HCT116 (cell line): ENCODE data around the gene PLD4. TPM values are rescaled to one million over a fixed set of nuclear protein-coding genes. Genes with fewer than 3 reads are reported as not detected.

Experiments used
- ATAC-seq: fragments of 200-7000 bp; cut with Tn5 transposase; 2 replicates; pipeline ENCODE4 v1.9.1; 2020; ENCODE audit warnings: mild to moderate bottlenecking, moderate library complexity
- BruUV-seq: library from RNA; stranded (reverse); fragments of 400-500 nt; replicated peaks from 2 replicates; lab custom pipeline; 2021; lab: Mats Ljungman, UMichigan
- CTCF ChIA-PET: fragments of 300-600 bp; sonication (Branson Sonifier 250); formaldehyde crosslinking; loops from one replicate; lab custom pipeline; 2021; ENCODE audit warnings: antibody characterized with exemption; lab: Charles Lee
- POLR2A ChIA-PET: fragments of 300-600, 350-600 bp; sonication (Branson Sonifier 250); formaldehyde crosslinking; loops from one replicate; lab custom pipeline; 2021; ENCODE audit warnings: antibody characterized with exemption; lab: Charles Lee
- RAD21 ChIA-PET, 2 experiments: fragments of 300-600 bp; sonication (Branson Sonifier 250); formaldehyde crosslinking; loops; one replicate each; lab custom pipeline; 2023; ENCODE audit warnings: low total read pairs in 2 of 2; ENCODE audit not compliant: uncharacterized antibody in 2 of 2, unreplicated experiment in 2 of 2, low non-redundant PET in 1 of 2; lab: Charles Lee
- DNase-seq: peaks from one replicate; pipeline ENCODE4 v3.0.0-alpha.2; 2010; ENCODE audit warnings: low read depth, low spot score
- H2AFZ ChIP-seq: fragments of 200-600 bp; shearing (Covaris generic), sonication (generic); 2 replicates; pipeline ENCODE4 v1.6.1; 2017; ENCODE audit warnings: low read depth, mixed run types, mixed read lengths, antibody characterized with exemption, low read length; ENCODE audit not compliant: poor library complexity, severe bottlenecking
- H3K27ac ChIP-seq: 2 replicates; pipeline ENCODE4 v1.5.1; 2012; ENCODE audit warnings: low read depth, low read length
- H3K27me3 ChIP-seq: fragments of 200-600 bp; sonication (generic); 2 replicates; pipeline ENCODE4 v1.6.1; 2016; ENCODE audit warnings: mixed run types, low read length, mixed read lengths; ENCODE audit not compliant: insufficient read depth
- H3K36me3 ChIP-seq, 2 experiments: fragments of 200-500 bp in 1 of 2; fragments of 200-600 bp in 1 of 2; sonication (Bioruptor generic) in 1 of 2; sonication (generic) in 1 of 2; 2 replicates each; pipeline versions ENCODE4 v1.5.1 to v1.6.1; 2014 to 2016; ENCODE audit warnings: low read length in 2 of 2, inconsistent platforms in 1 of 2, mixed read lengths in 1 of 2, mixed run types in 1 of 2; ENCODE audit not compliant: insufficient read depth in 2 of 2, control insufficient read depth in 1 of 2
- H3K4me1 ChIP-seq, 2 experiments: fragments of 200-600 bp in 1 of 2; sonication (generic) in 1 of 2; 2 replicates each; pipeline versions ENCODE4 v1.5.1 to v1.6.1; 2012 to 2017; ENCODE audit warnings: low read length in 2 of 2, inconsistent platforms in 1 of 2, mild to moderate bottlenecking in 1 of 2, mixed read lengths in 1 of 2, mixed run types in 1 of 2, moderate library complexity in 1 of 2; ENCODE audit not compliant: insufficient read depth in 2 of 2, control insufficient read depth in 1 of 2
- H3K4me2 ChIP-seq: fragments of 200-600 bp; sonication (generic); 2 replicates; pipeline ENCODE4 v1.6.1; 2017; ENCODE audit warnings: mixed run types, low read length, mixed read lengths
- H3K4me3 ChIP-seq, 2 experiments: fragments of 200-600 bp in 1 of 2; sonication (generic) in 1 of 2; replicated peaks in 1 of 2; 2 replicates each; pipeline ENCODE4 v1.5.1; 2011 to 2016; ENCODE audit warnings: low read length in 2 of 2, control low read depth in 1 of 2, low read depth in 1 of 2, mild to moderate bottlenecking in 1 of 2, mixed read lengths in 1 of 2, mixed run types in 1 of 2
- H3K79me2 ChIP-seq: fragments of 200-600 bp; sonication (generic); 2 replicates; pipeline ENCODE4 v1.6.1; 2017; ENCODE audit warnings: mild to moderate bottlenecking, mixed run types, low read length, moderate library complexity, mixed read lengths; ENCODE audit not compliant: insufficient read depth
- H3K9ac ChIP-seq: fragments of 200-600 bp; sonication (generic); 2 replicates; pipeline ENCODE4 v1.6.1; 2016; ENCODE audit warnings: low read length, mixed read lengths
- H3K9me2 ChIP-seq: fragments of 200-600 bp; sonication (generic), shearing (Covaris generic); 2 replicates; pipeline ENCODE4 v1.6.1; 2017; ENCODE audit warnings: mixed run types, mild to moderate bottlenecking, moderate library complexity; ENCODE audit not compliant: insufficient read depth
- H3K9me3 ChIP-seq, 2 experiments: fragments of 200-500 bp in 1 of 2; fragments of 200-600 bp in 1 of 2; sonication (Bioruptor generic) in 1 of 2; sonication (generic) in 1 of 2; 2 replicates each; pipeline ENCODE4 v1.6.1; 2014 to 2017; ENCODE audit warnings: low read length in 2 of 2, mixed read lengths in 2 of 2, inconsistent platforms in 1 of 2, low read depth in 1 of 2, mild to moderate bottlenecking in 1 of 2, mixed run types in 1 of 2, moderate library complexity in 1 of 2; ENCODE audit not compliant: control insufficient read depth in 1 of 2, insufficient read depth in 1 of 2
- H4K20me1 ChIP-seq: fragments of 200-600 bp; sonication (generic), shearing (Covaris generic); 2 replicates; pipeline ENCODE4 v1.6.1; 2017; ENCODE audit warnings: mixed run types, mild to moderate bottlenecking, moderate library complexity; ENCODE audit not compliant: insufficient read depth
- EGR1 ChIP-seq: IDR thresholded peaks from 2 replicates; pipeline ENCODE4 v1.6.1; 2012; ENCODE audit warnings: low read depth
- FOSL1 ChIP-seq: IDR thresholded peaks from 2 replicates; pipeline ENCODE4 v1.6.1; 2012; ENCODE audit warnings: low read depth
- JUND ChIP-seq: IDR thresholded peaks from 2 replicates; pipeline ENCODE4 v1.6.1; 2012
- POLR2A ChIP-seq: IDR thresholded peaks from 2 replicates; pipeline ENCODE4 v1.7.0; 2011; ENCODE audit warnings: borderline replicate concordance; ENCODE audit not compliant: insufficient read depth, insufficient read length; ENCODE audit errors: extremely low read depth
- RAD21 ChIP-seq: IDR thresholded peaks from 2 replicates; pipeline ENCODE4 v1.6.1; 2012; ENCODE audit warnings: low read depth, mild to moderate bottlenecking
- SP1 ChIP-seq: IDR thresholded peaks from 2 replicates; pipeline ENCODE4 v1.6.1; 2012; ENCODE audit warnings: low read depth
- TCF7L2 ChIP-seq: IDR thresholded peaks from 2 replicates; pipeline ENCODE4 v1.7.0; 2011; ENCODE audit warnings: borderline replicate concordance, inconsistent platforms; ENCODE audit not compliant: insufficient read depth, insufficient read length; ENCODE audit errors: extremely low read depth
- intact Hi-C: fragments of 100-400 bp; cut with micrococcal nuclease; formaldehyde crosslinking; loops from 2 replicates; pipeline ENCODE4 v1.10.0; 2022
- total RNA-seq: library from RNA; stranded (reverse); gene quantifications from one replicate; pipeline ENCODE4 v1.2.1, GENCODE V29; 2021; ENCODE audit not compliant: unreplicated experiment
- TF ChIP-seq, protein P1 (sequence below): IDR thresholded peaks from 2 replicates; pipeline ENCODE4 v1.6.1; 2012; ENCODE audit warnings: low read depth

Gene PLD4
- total RNA-seq, 1 experiment from 2014 or later = 0.12 TPM

DNA sequence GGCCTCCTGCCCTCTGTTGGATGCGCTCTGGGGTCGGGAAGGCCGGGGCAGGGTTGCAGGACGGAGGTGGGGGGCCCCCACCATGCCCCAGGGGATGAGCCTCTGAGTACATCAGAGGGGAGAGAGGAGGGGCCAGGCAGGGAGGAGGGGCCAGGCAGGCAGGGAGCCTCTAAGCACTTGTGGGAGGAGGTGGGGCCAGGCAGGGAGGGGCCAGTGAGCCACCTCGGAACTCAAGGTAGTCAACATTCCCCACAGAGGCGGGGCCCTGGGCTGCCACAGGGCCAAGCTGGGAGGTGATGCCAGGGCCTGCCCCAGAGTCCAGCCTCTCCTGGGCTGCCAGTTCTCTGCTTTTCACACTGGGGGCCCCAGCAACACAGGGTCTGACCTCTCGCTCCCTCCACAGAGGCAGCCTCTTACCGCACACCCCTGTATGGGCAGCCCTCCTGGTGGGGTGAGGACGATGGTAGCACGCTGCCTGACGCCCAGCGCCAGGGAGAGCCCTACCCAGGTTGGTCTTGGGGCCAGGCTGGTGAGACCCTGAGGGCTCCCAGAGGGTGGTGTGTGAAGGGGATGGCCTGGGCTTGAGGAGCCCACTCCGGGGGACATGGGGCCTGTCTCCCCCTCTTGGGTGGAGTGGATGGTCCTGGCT, 42.2 kb upstream of the PLD4 start:
- H3K4me3 ChIP-seq = no peak overlapping the region
- no TSS peak for BruUV-seq
- no peaks in the 10 kb centered on the region for H4K20me1 ChIP-seq
- intact Hi-C loops = no loop called here
- H3K79me2 ChIP-seq = no peaks in the 10 kb centered on the region
- H3K27ac ChIP-seq = peak overlapping the region; percentile 46; the same call in 1 of the 2 replicates
- H3K4me1 ChIP-seq = peaks cover 12% of the 10 kb centered on the region in 2 experiments
- H3K4me2 ChIP-seq = peak overlapping the region; percentile 39; the same call in 1 of the 2 replicates
- ATAC-seq = peak; percentile 97
- H3K27me3 ChIP-seq = no peaks in the 10 kb centered on the region
- no peaks in the 10 kb centered on the region for H3K9me3 ChIP-seq
- 0 out of 2 replicates have a peak overlapping the region, but pooled peaks have one; percentile 10 for H3K9ac ChIP-seq
- TF ChIP-seq EGR1 (no peak), TCF7L2 (no peak), JUND (no peak), POLR2A (no peak), SP1 (no peak), RAD21 (no peak), FOSL1 (no peak)
- TF ChIP-seq, protein P1, sequence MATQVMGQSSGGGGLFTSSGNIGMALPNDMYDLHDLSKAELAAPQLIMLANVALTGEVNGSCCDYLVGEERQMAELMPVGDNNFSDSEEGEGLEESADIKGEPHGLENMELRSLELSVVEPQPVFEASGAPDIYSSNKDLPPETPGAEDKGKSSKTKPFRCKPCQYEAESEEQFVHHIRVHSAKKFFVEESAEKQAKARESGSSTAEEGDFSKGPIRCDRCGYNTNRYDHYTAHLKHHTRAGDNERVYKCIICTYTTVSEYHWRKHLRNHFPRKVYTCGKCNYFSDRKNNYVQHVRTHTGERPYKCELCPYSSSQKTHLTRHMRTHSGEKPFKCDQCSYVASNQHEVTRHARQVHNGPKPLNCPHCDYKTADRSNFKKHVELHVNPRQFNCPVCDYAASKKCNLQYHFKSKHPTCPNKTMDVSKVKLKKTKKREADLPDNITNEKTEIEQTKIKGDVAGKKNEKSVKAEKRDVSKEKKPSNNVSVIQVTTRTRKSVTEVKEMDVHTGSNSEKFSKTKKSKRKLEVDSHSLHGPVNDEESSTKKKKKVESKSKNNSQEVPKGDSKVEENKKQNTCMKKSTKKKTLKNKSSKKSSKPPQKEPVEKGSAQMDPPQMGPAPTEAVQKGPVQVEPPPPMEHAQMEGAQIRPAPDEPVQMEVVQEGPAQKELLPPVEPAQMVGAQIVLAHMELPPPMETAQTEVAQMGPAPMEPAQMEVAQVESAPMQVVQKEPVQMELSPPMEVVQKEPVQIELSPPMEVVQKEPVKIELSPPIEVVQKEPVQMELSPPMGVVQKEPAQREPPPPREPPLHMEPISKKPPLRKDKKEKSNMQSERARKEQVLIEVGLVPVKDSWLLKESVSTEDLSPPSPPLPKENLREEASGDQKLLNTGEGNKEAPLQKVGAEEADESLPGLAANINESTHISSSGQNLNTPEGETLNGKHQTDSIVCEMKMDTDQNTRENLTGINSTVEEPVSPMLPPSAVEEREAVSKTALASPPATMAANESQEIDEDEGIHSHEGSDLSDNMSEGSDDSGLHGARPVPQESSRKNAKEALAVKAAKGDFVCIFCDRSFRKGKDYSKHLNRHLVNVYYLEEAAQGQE = no peak
- POLR2A ChIA-PET = no interaction called here
- RAD21 ChIA-PET = interaction anchor here in 1 of 2 experiments (0.7 kb wide), 1 partner anchor 114 kb away, joined by 3 read pairs; no protein-coding TSS in a partner anchor
- CTCF ChIA-PET = no interaction called here
- peak; percentile 36 for DNase-seq
- H2AFZ ChIP-seq = no peak overlapping the region
- no peaks in the 10 kb centered on the region for H3K9me2 ChIP-seq
- H3K36me3 ChIP-seq = peaks cover 8 to 25% of the 10 kb centered on the region in 2 experiments; a peak in 2 of 4 replicates
